H1 (cell line): Measurements from ENCODE around the gene XAGE1A. TPM values are rescaled to one million over a fixed set of nuclear protein-coding genes. Genes with fewer than 3 reads are reported as not detected.
"Not testable (repeated sequence)": the region's sequence is repeated elsewhere in the genome, so short reads cannot be mapped to it uniquely, and the experiment has no call there.

Experiments
- CTCF ChIA-PET: fragments of 300-600 bp; sonication (Branson Sonifier 250); formaldehyde crosslinking; loops from one replicate; lab custom pipeline; 2021; ENCODE audit not compliant: partially characterized antibody; lab: Charles Lee
- POLR2A ChIA-PET: fragments of 300-600 bp; sonication (Branson Sonifier 250); formaldehyde crosslinking; loops from one replicate; lab custom pipeline; 2021; ENCODE audit warnings: inconsistent platforms; ENCODE audit not compliant: partially characterized antibody; lab: Charles Lee
- DNase-seq, 2 experiments: peaks; one replicate each; pipeline versions ENCODE4 v3.0.0 to v3.0.0-alpha.2; 2010 to 2022; ENCODE audit warnings: low spot score in 2 of 2, low read depth in 1 of 2, mixed read lengths in 1 of 2
- FAIRE-seq: peaks from 2 replicates; lab custom pipeline; 2011; peaks lifted over from hg19 to GRCh38; lab: Jason Lieb, UNC
- H2AFZ ChIP-seq: 2 replicates; pipeline ENCODE4 v1.8.1; 2012; ENCODE audit warnings: low read length, inconsistent platforms
- H2AK5ac ChIP-seq: 2 replicates; pipeline ENCODE4 v1.6.1; 2013; ENCODE audit warnings: low read depth, low read length
- H2BK120ac ChIP-seq: replicated peaks from 2 replicates; pipeline ENCODE3; 2013; ENCODE audit warnings: low read depth, low read length, inconsistent platforms
- H2BK12ac ChIP-seq: 2 replicates; pipeline ENCODE4 v1.6.1; 2013; ENCODE audit warnings: low read depth, low read length
- H2BK15ac ChIP-seq: 2 replicates; pipeline ENCODE4 v1.6.1; 2013; ENCODE audit warnings: low read length
- H2BK20ac ChIP-seq: 2 replicates; pipeline ENCODE4 v1.6.1; 2013; ENCODE audit warnings: low read length
- H2BK5ac ChIP-seq: 2 replicates; pipeline ENCODE4 v1.6.1; 2013; ENCODE audit warnings: low read depth, low read length
- H3K14ac ChIP-seq: 2 replicates; pipeline ENCODE4 v1.6.1; 2013; ENCODE audit warnings: inconsistent platforms; ENCODE audit not compliant: insufficient read length
- H3K18ac ChIP-seq: 2 replicates; pipeline ENCODE4 v1.6.1; 2013; ENCODE audit warnings: low read length; ENCODE audit errors: extremely low read depth
- H3K23ac ChIP-seq: 2 replicates; pipeline ENCODE4 v1.6.1; 2013; ENCODE audit warnings: inconsistent platforms; ENCODE audit not compliant: insufficient read length
- H3K23me2 ChIP-seq: 2 replicates; pipeline ENCODE4 v1.6.1; 2013; ENCODE audit warnings: low read depth, low read length
- H3K27ac ChIP-seq: 2 replicates; pipeline ENCODE4 v1.6.1; 2011; ENCODE audit warnings: low read depth, low read length, inconsistent platforms
- H3K27me3 ChIP-seq, 4 experiments: replicated peaks in 1 of 4; 1 replicate in 1 of 4; 2 replicates in 3 of 4; pipeline versions ENCODE4 v1.6.1 to v1.8.1; 2011 to 2013; ENCODE audit warnings: low read length in 3 of 4, mild to moderate bottlenecking in 3 of 4, inconsistent platforms in 2 of 4, mixed read lengths in 2 of 4, moderate library complexity in 1 of 4; ENCODE audit not compliant: control insufficient read depth in 3 of 4, insufficient read depth in 3 of 4; ENCODE audit errors: extremely low read depth in 1 of 4
- H3K36me3 ChIP-seq, 4 experiments: 2 replicates each; pipeline versions ENCODE4 v1.6.1 to v1.8.1; 2011 to 2013; ENCODE audit warnings: mild to moderate bottlenecking in 4 of 4, low read length in 3 of 4, moderate library complexity in 2 of 4, control low read depth in 1 of 4, inconsistent platforms in 1 of 4; ENCODE audit not compliant: insufficient read depth in 4 of 4, control insufficient read depth in 2 of 4
- H3K4ac ChIP-seq: replicated peaks from 2 replicates; pipeline ENCODE3; 2013; ENCODE audit warnings: low read length, low read depth, mixed read lengths, inconsistent platforms; ENCODE audit not compliant: insufficient read length
- H3K4me1 ChIP-seq, 4 experiments: replicated peaks in 1 of 4; 1 replicate in 1 of 4; 2 replicates in 3 of 4; pipeline versions ENCODE4 v1.6.1 to v1.8.1; 2011 to 2013; ENCODE audit warnings: low read length in 3 of 4, inconsistent platforms in 2 of 4, mixed read lengths in 1 of 4; ENCODE audit not compliant: insufficient read depth in 4 of 4, control insufficient read depth in 3 of 4
- H3K4me2 ChIP-seq, 2 experiments: 2 replicates each; pipeline versions ENCODE4 v1.6.1 to v1.8.1; 2011 to 2013; ENCODE audit warnings: low read depth in 2 of 2, low read length in 2 of 2, control low read depth in 1 of 2, inconsistent platforms in 1 of 2, mild to moderate bottlenecking in 1 of 2; ENCODE audit not compliant: insufficient read depth in 1 of 2
- H3K4me3 ChIP-seq, 4 experiments: fragments of 200-600, 300-600 bp in 1 of 4; sonication (generic), shearing (Covaris generic), sonication (Bioruptor Twin) in 1 of 4; 2 replicates each; pipeline versions ENCODE4 v1.5.1 to v1.8.1; 2011 to 2016; ENCODE audit warnings: low read length in 4 of 4, low read depth in 3 of 4, control low read depth in 2 of 4, inconsistent platforms in 2 of 4, mild to moderate bottlenecking in 2 of 4, mixed read lengths in 1 of 4, moderate library complexity in 1 of 4; ENCODE audit not compliant: insufficient read depth in 2 of 4; ENCODE audit errors: extremely low read depth in 1 of 4
- H3K56ac ChIP-seq: replicated peaks from 2 replicates; pipeline ENCODE3; 2013; ENCODE audit warnings: low read depth, mild to moderate bottlenecking, mixed read lengths, low read length, inconsistent platforms; ENCODE audit not compliant: insufficient read length
- H3K79me1 ChIP-seq: 2 replicates; pipeline ENCODE4 v1.6.1; 2013; ENCODE audit warnings: low read depth, low read length, control low read depth
- H3K79me2 ChIP-seq, 2 experiments: 2 replicates each; pipeline versions ENCODE4 v1.6.1 to v1.8.1; 2012 to 2013; ENCODE audit warnings: low read length in 2 of 2, mild to moderate bottlenecking in 2 of 2, inconsistent platforms in 1 of 2; ENCODE audit not compliant: insufficient read depth in 2 of 2, control insufficient read depth in 1 of 2
- H3K9ac ChIP-seq, 4 experiments: replicated peaks in 1 of 4; 1 replicate in 1 of 4; 2 replicates in 3 of 4; pipeline versions ENCODE4 v1.6.1 to v1.8.1; 2011 to 2013; ENCODE audit warnings: low read depth in 3 of 4, low read length in 3 of 4, control low read depth in 2 of 4, mild to moderate bottlenecking in 2 of 4, moderate library complexity in 2 of 4, inconsistent platforms in 1 of 4; ENCODE audit errors: extremely low read depth in 1 of 4
- H3K9me3 ChIP-seq, 2 experiments: 2 replicates each; pipeline versions ENCODE4 v1.6.1 to v1.8.1; 2012 to 2013; ENCODE audit warnings: mild to moderate bottlenecking in 2 of 2, moderate library complexity in 2 of 2, control low read depth in 1 of 2, inconsistent platforms in 1 of 2, low read depth in 1 of 2, low read length in 1 of 2, mixed read lengths in 1 of 2; ENCODE audit not compliant: insufficient read depth in 2 of 2
- H4K20me1 ChIP-seq, 2 experiments: replicated peaks in 1 of 2; 2 replicates each; pipeline versions ENCODE3 to v1.8.1; 2011 to 2013; ENCODE audit warnings: inconsistent platforms in 2 of 2, low read length in 2 of 2, mild to moderate bottlenecking in 1 of 2; ENCODE audit not compliant: insufficient read depth in 2 of 2, control insufficient read depth in 1 of 2
- H4K5ac ChIP-seq: 2 replicates; pipeline ENCODE4 v1.6.1; 2013; ENCODE audit warnings: low read length, low read depth, mixed read lengths, inconsistent platforms; ENCODE audit not compliant: insufficient read length
- H4K8ac ChIP-seq: 2 replicates; pipeline ENCODE4 v1.8.0; 2013; ENCODE audit warnings: mild to moderate bottlenecking, moderate library complexity, low read length, inconsistent platforms; ENCODE audit not compliant: insufficient read depth; ENCODE audit errors: extremely low read depth
- H4K91ac ChIP-seq: replicated peaks from 2 replicates; pipeline ENCODE3; 2013; ENCODE audit warnings: low read length, mixed read lengths, inconsistent platforms; ENCODE audit not compliant: insufficient read length
- WGBS, 2 experiments: shearing (Covaris generic) in 1 of 2; methylation state at CpG; one replicate each; pipeline versions ENCODE4 v1.1.6 to v1.1.7; 2013 to 2015; ENCODE audit warnings: low lambda C conversion rate in 2 of 2, mixed read lengths in 2 of 2, inconsistent platforms in 1 of 2, low coverage in 1 of 2, missing lambda C conversion rate in 1 of 2; ENCODE audit not compliant: insufficient replicate concordance in 2 of 2, insufficient coverage in 1 of 2, insufficient read length in 1 of 2; ENCODE audit errors: extremely low coverage in 1 of 2, missing lambda C conversion rate in 1 of 2; 5-methylcytosine and 5-hydroxymethylcytosine counted together
- polyA plus RNA-seq, 7 experiments: library from polyadenylated mRNA; depleted of rRNA in 3 of 7; stranded (reverse) in 5 of 7; unstranded in 2 of 7; fragments of >200 nt in 5 of 7; fragments of 200-250 nt in 2 of 7; gene quantifications; 1 replicate in 5 of 7; 2 replicates in 1 of 7; 4 replicates in 1 of 7; pipeline versions ENCODE4 v1.2.1 to v1.2.3, GENCODE V29; 2011 to 2013; ENCODE audit warnings: missing spikeins in 2 of 7, mixed read lengths in 2 of 7
- total RNA-seq: library from RNA; stranded (reverse); fragmentation: NEBNext Ultra II Directional; extraction: Animal tissue kit (Norgen Biotek cat#: 25700); gene quantifications from 2 replicates; pipeline ENCODE4 v1.2.1, GENCODE V29; 2021

Gene XAGE1A
- total and polyA plus RNA-seq, 2 of the 8 experiments (the other 6 are each of a cell fraction or from before 2014, with no cell fraction given) = not detected

- POLR2A ChIA-PET, H3K18ac ChIP-seq, H4K20me1 ChIP-seq: not testable (repeated sequence)
Observed at GRCh38 chrX:52452031-52452430, 43.6 kb upstream of the XAGE1A start.

GRCh38 chrX:52471301-52471700, 24.3 kb upstream of the XAGE1A start:
- WGBS, 2 experiments = 90% methylated on average over 1 of the region's 1 CpG; no CpG with 5 or more reads in 1 of the 2 experiments
- H2BK15ac ChIP-seq, POLR2A ChIA-PET, H3K56ac ChIP-seq, H2BK20ac ChIP-seq, CTCF ChIA-PET, H3K4ac ChIP-seq, H3K4me2 ChIP-seq, H3K79me2 ChIP-seq, H2BK5ac ChIP-seq, H3K27me3 ChIP-seq, H3K79me1 ChIP-seq, H3K18ac ChIP-seq, H3K36me3 ChIP-seq, H3K9ac ChIP-seq, H3K9me3 ChIP-seq, H2AFZ ChIP-seq, H2AK5ac ChIP-seq, H3K4me1 ChIP-seq, DNase-seq, H2BK12ac ChIP-seq, H3K14ac ChIP-seq, H2BK120ac ChIP-seq, H4K5ac ChIP-seq, FAIRE-seq, H4K91ac ChIP-seq, H3K23me2 ChIP-seq, H4K20me1 ChIP-seq, H4K8ac ChIP-seq, H3K23ac ChIP-seq, H3K27ac ChIP-seq, H3K4me3 ChIP-seq: not testable (repeated sequence)

More at GRCh38 chrX:52452031-52452430, 43.6 kb upstream of the XAGE1A start:
- H3K9me3 ChIP-seq, H3K36me3 ChIP-seq, H3K4me3 ChIP-seq, H3K27ac ChIP-seq, H3K4ac ChIP-seq, H2BK12ac ChIP-seq, H4K8ac ChIP-seq, H4K5ac ChIP-seq, H3K14ac ChIP-seq, H3K4me1 ChIP-seq, H3K56ac ChIP-seq, CTCF ChIA-PET, H4K91ac ChIP-seq, H3K9ac ChIP-seq, H2AK5ac ChIP-seq, H3K79me2 ChIP-seq, H3K23me2 ChIP-seq, H3K27me3 ChIP-seq, FAIRE-seq, H3K4me2 ChIP-seq, H2BK5ac ChIP-seq, H2AFZ ChIP-seq, H2BK15ac ChIP-seq, H2BK20ac ChIP-seq, DNase-seq, H3K79me1 ChIP-seq, H2BK120ac ChIP-seq, H3K23ac ChIP-seq: not testable (repeated sequence)
- 92% methylated on average over 2 of the region's 3 CpGs; no CpG with 5 or more reads in 1 of the 2 experiments for WGBS, 2 experiments
